H1 (cell line): ENCODE measurements around the gene HIGD2A. TPM values are rescaled to one million over a fixed set of nuclear protein-coding genes. Genes with fewer than 3 reads are reported as not detected.

Experiments
- CTCF ChIA-PET: fragments of 300-600 bp; sonication (Branson Sonifier 250); formaldehyde crosslinking; loops from one replicate; lab custom pipeline; 2021; ENCODE audit not compliant: partially characterized antibody; lab: Charles Lee
- POLR2A ChIA-PET: fragments of 300-600 bp; sonication (Branson Sonifier 250); formaldehyde crosslinking; loops from one replicate; lab custom pipeline; 2021; ENCODE audit warnings: inconsistent platforms; ENCODE audit not compliant: partially characterized antibody; lab: Charles Lee
- DNase-seq, 2 experiments: peaks; one replicate each; pipeline versions ENCODE4 v3.0.0 to v3.0.0-alpha.2; 2010 to 2022; ENCODE audit warnings: low spot score in 2 of 2, low read depth in 1 of 2, mixed read lengths in 1 of 2
- FAIRE-seq: peaks from 2 replicates; lab custom pipeline; 2011; peaks lifted over from hg19 to GRCh38; lab: Jason Lieb, UNC
- H2AFZ ChIP-seq: 2 replicates; pipeline ENCODE4 v1.8.1; 2012; ENCODE audit warnings: low read length, inconsistent platforms
- H2AK5ac ChIP-seq: 2 replicates; pipeline ENCODE4 v1.6.1; 2013; ENCODE audit warnings: low read depth, low read length
- H2BK120ac ChIP-seq: replicated peaks from 2 replicates; pipeline ENCODE3; 2013; ENCODE audit warnings: low read depth, low read length, inconsistent platforms
- H2BK12ac ChIP-seq: 2 replicates; pipeline ENCODE4 v1.6.1; 2013; ENCODE audit warnings: low read depth, low read length
- H2BK15ac ChIP-seq: 2 replicates; pipeline ENCODE4 v1.6.1; 2013; ENCODE audit warnings: low read length
- H2BK20ac ChIP-seq: 2 replicates; pipeline ENCODE4 v1.6.1; 2013; ENCODE audit warnings: low read length
- H2BK5ac ChIP-seq: 2 replicates; pipeline ENCODE4 v1.6.1; 2013; ENCODE audit warnings: low read depth, low read length
- H3K14ac ChIP-seq: 2 replicates; pipeline ENCODE4 v1.6.1; 2013; ENCODE audit warnings: inconsistent platforms; ENCODE audit not compliant: insufficient read length
- H3K18ac ChIP-seq: 2 replicates; pipeline ENCODE4 v1.6.1; 2013; ENCODE audit warnings: low read length; ENCODE audit errors: extremely low read depth
- H3K23ac ChIP-seq: 2 replicates; pipeline ENCODE4 v1.6.1; 2013; ENCODE audit warnings: inconsistent platforms; ENCODE audit not compliant: insufficient read length
- H3K23me2 ChIP-seq: 2 replicates; pipeline ENCODE4 v1.6.1; 2013; ENCODE audit warnings: low read depth, low read length
- H3K27ac ChIP-seq: 2 replicates; pipeline ENCODE4 v1.6.1; 2011; ENCODE audit warnings: low read depth, low read length, inconsistent platforms
- H3K27me3 ChIP-seq, 4 experiments: replicated peaks in 1 of 4; 1 replicate in 1 of 4; 2 replicates in 3 of 4; pipeline versions ENCODE4 v1.6.1 to v1.8.1; 2011 to 2013; ENCODE audit warnings: low read length in 3 of 4, mild to moderate bottlenecking in 3 of 4, inconsistent platforms in 2 of 4, mixed read lengths in 2 of 4, moderate library complexity in 1 of 4; ENCODE audit not compliant: control insufficient read depth in 3 of 4, insufficient read depth in 3 of 4; ENCODE audit errors: extremely low read depth in 1 of 4
- H3K36me3 ChIP-seq, 4 experiments: 2 replicates each; pipeline versions ENCODE4 v1.6.1 to v1.8.1; 2011 to 2013; ENCODE audit warnings: mild to moderate bottlenecking in 4 of 4, low read length in 3 of 4, moderate library complexity in 2 of 4, control low read depth in 1 of 4, inconsistent platforms in 1 of 4; ENCODE audit not compliant: insufficient read depth in 4 of 4, control insufficient read depth in 2 of 4
- H3K4ac ChIP-seq: replicated peaks from 2 replicates; pipeline ENCODE3; 2013; ENCODE audit warnings: low read length, low read depth, mixed read lengths, inconsistent platforms; ENCODE audit not compliant: insufficient read length
- H3K4me1 ChIP-seq, 4 experiments: replicated peaks in 1 of 4; 1 replicate in 1 of 4; 2 replicates in 3 of 4; pipeline versions ENCODE4 v1.6.1 to v1.8.1; 2011 to 2013; ENCODE audit warnings: low read length in 3 of 4, inconsistent platforms in 2 of 4, mixed read lengths in 1 of 4; ENCODE audit not compliant: insufficient read depth in 4 of 4, control insufficient read depth in 3 of 4
- H3K4me2 ChIP-seq, 2 experiments: 2 replicates each; pipeline versions ENCODE4 v1.6.1 to v1.8.1; 2011 to 2013; ENCODE audit warnings: low read depth in 2 of 2, low read length in 2 of 2, control low read depth in 1 of 2, inconsistent platforms in 1 of 2, mild to moderate bottlenecking in 1 of 2; ENCODE audit not compliant: insufficient read depth in 1 of 2
- H3K4me3 ChIP-seq, 4 experiments: fragments of 200-600, 300-600 bp in 1 of 4; sonication (generic), shearing (Covaris generic), sonication (Bioruptor Twin) in 1 of 4; 2 replicates each; pipeline versions ENCODE4 v1.5.1 to v1.8.1; 2011 to 2016; ENCODE audit warnings: low read length in 4 of 4, low read depth in 3 of 4, control low read depth in 2 of 4, inconsistent platforms in 2 of 4, mild to moderate bottlenecking in 2 of 4, mixed read lengths in 1 of 4, moderate library complexity in 1 of 4; ENCODE audit not compliant: insufficient read depth in 2 of 4; ENCODE audit errors: extremely low read depth in 1 of 4
- H3K56ac ChIP-seq: replicated peaks from 2 replicates; pipeline ENCODE3; 2013; ENCODE audit warnings: low read depth, mild to moderate bottlenecking, mixed read lengths, low read length, inconsistent platforms; ENCODE audit not compliant: insufficient read length
- H3K79me1 ChIP-seq: 2 replicates; pipeline ENCODE4 v1.6.1; 2013; ENCODE audit warnings: low read depth, low read length, control low read depth
- H3K79me2 ChIP-seq, 2 experiments: 2 replicates each; pipeline versions ENCODE4 v1.6.1 to v1.8.1; 2012 to 2013; ENCODE audit warnings: low read length in 2 of 2, mild to moderate bottlenecking in 2 of 2, inconsistent platforms in 1 of 2; ENCODE audit not compliant: insufficient read depth in 2 of 2, control insufficient read depth in 1 of 2
- H3K9ac ChIP-seq, 4 experiments: replicated peaks in 1 of 4; 1 replicate in 1 of 4; 2 replicates in 3 of 4; pipeline versions ENCODE4 v1.6.1 to v1.8.1; 2011 to 2013; ENCODE audit warnings: low read depth in 3 of 4, low read length in 3 of 4, control low read depth in 2 of 4, mild to moderate bottlenecking in 2 of 4, moderate library complexity in 2 of 4, inconsistent platforms in 1 of 4; ENCODE audit errors: extremely low read depth in 1 of 4
- H3K9me3 ChIP-seq, 2 experiments: 2 replicates each; pipeline versions ENCODE4 v1.6.1 to v1.8.1; 2012 to 2013; ENCODE audit warnings: mild to moderate bottlenecking in 2 of 2, moderate library complexity in 2 of 2, control low read depth in 1 of 2, inconsistent platforms in 1 of 2, low read depth in 1 of 2, low read length in 1 of 2, mixed read lengths in 1 of 2; ENCODE audit not compliant: insufficient read depth in 2 of 2
- H4K20me1 ChIP-seq, 2 experiments: replicated peaks in 1 of 2; 2 replicates each; pipeline versions ENCODE3 to v1.8.1; 2011 to 2013; ENCODE audit warnings: inconsistent platforms in 2 of 2, low read length in 2 of 2, mild to moderate bottlenecking in 1 of 2; ENCODE audit not compliant: insufficient read depth in 2 of 2, control insufficient read depth in 1 of 2
- H4K5ac ChIP-seq: 2 replicates; pipeline ENCODE4 v1.6.1; 2013; ENCODE audit warnings: low read length, low read depth, mixed read lengths, inconsistent platforms; ENCODE audit not compliant: insufficient read length
- H4K8ac ChIP-seq: 2 replicates; pipeline ENCODE4 v1.8.0; 2013; ENCODE audit warnings: mild to moderate bottlenecking, moderate library complexity, low read length, inconsistent platforms; ENCODE audit not compliant: insufficient read depth; ENCODE audit errors: extremely low read depth
- H4K91ac ChIP-seq: replicated peaks from 2 replicates; pipeline ENCODE3; 2013; ENCODE audit warnings: low read length, mixed read lengths, inconsistent platforms; ENCODE audit not compliant: insufficient read length
- BCL11A ChIP-seq, 2 experiments: IDR thresholded peaks; one replicate each; pipeline ENCODE4 v1.6.1; 2011; ENCODE audit warnings: low read depth in 2 of 2, low read length in 2 of 2, mild to moderate bottlenecking in 2 of 2
- E2F6 ChIP-seq: IDR thresholded peaks from 2 replicates; pipeline ENCODE4 v1.6.1; 2012; ENCODE audit warnings: inconsistent platforms
- EP300 ChIP-seq, 2 experiments: IDR thresholded peaks; 1 replicate in 1 of 2; 2 replicates in 1 of 2; pipeline ENCODE4 v1.6.1; 2011 to 2012; ENCODE audit warnings: low read depth in 2 of 2, low read length in 2 of 2, mild to moderate bottlenecking in 2 of 2, borderline replicate concordance in 1 of 2, inconsistent platforms in 1 of 2, moderate library complexity in 1 of 2
- EZH2 ChIP-seq: fragments of 200-600 bp; sonication (generic); IDR thresholded peaks from 2 replicates; pipeline ENCODE4 v1.7.1; 2012; ENCODE audit warnings: low read depth, mild to moderate bottlenecking, moderate library complexity, low read length, inconsistent platforms; ENCODE audit not compliant: severe bottlenecking
- KDM1A ChIP-seq: fragments of 200-600, 300-600 bp; sonication (generic); IDR thresholded peaks from 2 replicates; pipeline ENCODE4 v1.7.1; 2016; ENCODE audit warnings: mild to moderate bottlenecking, low read length, borderline replicate concordance
- NRF1 ChIP-seq: IDR thresholded peaks from 2 replicates; pipeline ENCODE4 v1.6.1; 2011; ENCODE audit warnings: mild to moderate bottlenecking, low read depth, low read length, improper control_type of control experiment
- RXRA ChIP-seq: IDR thresholded peaks from 2 replicates; pipeline ENCODE4 v1.6.1; 2011; ENCODE audit warnings: low read depth, mild to moderate bottlenecking, low read length, moderate library complexity; ENCODE audit not compliant: insufficient read depth
- SAP30 ChIP-seq: fragments of 300-600 bp; sonication (generic); IDR thresholded peaks from 2 replicates; pipeline ENCODE4 v1.7.1; 2012; ENCODE audit warnings: low read length, moderate library complexity, mild to moderate bottlenecking, inconsistent platforms; ENCODE audit not compliant: insufficient read depth, insufficient replicate concordance
- SIRT6 ChIP-seq: IDR thresholded peaks from one replicate; pipeline ENCODE4 v1.7.1; 2012; ENCODE audit warnings: low read length, inconsistent platforms
- WGBS, 2 experiments: shearing (Covaris generic) in 1 of 2; methylation state at CpG; one replicate each; pipeline versions ENCODE4 v1.1.6 to v1.1.7; 2013 to 2015; ENCODE audit warnings: low lambda C conversion rate in 2 of 2, mixed read lengths in 2 of 2, inconsistent platforms in 1 of 2, low coverage in 1 of 2, missing lambda C conversion rate in 1 of 2; ENCODE audit not compliant: insufficient replicate concordance in 2 of 2, insufficient coverage in 1 of 2, insufficient read length in 1 of 2; ENCODE audit errors: extremely low coverage in 1 of 2, missing lambda C conversion rate in 1 of 2; 5-methylcytosine and 5-hydroxymethylcytosine counted together
- polyA plus RNA-seq, 7 experiments: library from polyadenylated mRNA; depleted of rRNA in 3 of 7; stranded (reverse) in 5 of 7; unstranded in 2 of 7; fragments of >200 nt in 5 of 7; fragments of 200-250 nt in 2 of 7; gene quantifications; 1 replicate in 5 of 7; 2 replicates in 1 of 7; 4 replicates in 1 of 7; pipeline versions ENCODE4 v1.2.1 to v1.2.3, GENCODE V29; 2011 to 2013; ENCODE audit warnings: missing spikeins in 2 of 7, mixed read lengths in 2 of 7
- total RNA-seq: library from RNA; stranded (reverse); fragmentation: NEBNext Ultra II Directional; extraction: Animal tissue kit (Norgen Biotek cat#: 25700); gene quantifications from 2 replicates; pipeline ENCODE4 v1.2.1, GENCODE V29; 2021

Gene HIGD2A
- total and polyA plus RNA-seq, 2 of the 8 experiments (the other 6 are each of a cell fraction or from before 2014, with no cell fraction given): 95.5 to 264 TPM

GRCh38 chr5:176425138-176425537 is 36.6 kb downstream of the HIGD2A start:
- Histone ChIP-seq H3K36me3 (no peaks in the 10 kb centered on the region), H3K79me1 (no peaks in the 10 kb centered on the region), H2BK15ac (no peak overlapping the region), H3K4me1 (no peaks in the 10 kb centered on the region), H4K8ac (no peak overlapping the region), H3K14ac (no peak overlapping the region), H3K9ac (no peak overlapping the region), H2BK5ac (no peak overlapping the region), H3K4ac (no peak overlapping the region), H3K9me3 (peaks cover 17 to 20% of the 10 kb centered on the region in 2 experiments; a peak in 3 of 4 replicates), H4K5ac (no peak overlapping the region), H3K27ac (no peak overlapping the region), H3K56ac (no peak overlapping the region), H3K4me3 (no peak overlapping the region), H2BK20ac (no peak overlapping the region), H2AFZ (no peak overlapping the region), H2BK120ac (no peak overlapping the region), H3K23ac (no peak overlapping the region), H3K18ac (no peak overlapping the region), H3K27me3 (no peaks in the 10 kb centered on the region), H2AK5ac (no peak overlapping the region), H4K91ac (no peak overlapping the region), H3K4me2 (no peak overlapping the region), H4K20me1 (no peaks in the 10 kb centered on the region), H2BK12ac (no peak overlapping the region), H3K23me2 (no peaks in the 10 kb centered on the region), H3K79me2 (no peaks in the 10 kb centered on the region)
- ChIA-PET POLR2A (no interaction called here), CTCF (no interaction called here)
- FAIRE-seq: no peak
- WGBS, 2 experiments: no CpG with 5 or more reads among the region's 1 CpG
- DNase-seq: no peak
- no peak for TF ChIP-seq NRF1
- TF ChIP-seq E2F6: no peak
- no peak for TF ChIP-seq RXRA
- no peak for TF ChIP-seq SIRT6
- no peak for TF ChIP-seq EP300 (IDR thresholded peaks at IDR 0.05; ENCODE audit: borderline replicate concordance in 1 of 2, low read depth in 2 of 2, low read length in 2 of 2)
- TF ChIP-seq KDM1A: no peak
- TF ChIP-seq SAP30: no peak
- TF ChIP-seq BCL11A (IDR thresholded peaks at IDR 0.05; ENCODE audit: low read depth in 2 of 2, low read length in 2 of 2): no peak
- no peak for TF ChIP-seq EZH2
